NOMO-1 (cell line): ENCODE results near the gene E2F2.

ENCODE experiments used
- DNase-seq, 2 experiments: peaks; one replicate each; lab custom pipeline; 2025; ENCODE audit not compliant: unreplicated experiment in 2 of 2; lab: John Stamatoyannopoulos, UW

Gene E2F2, protein sequence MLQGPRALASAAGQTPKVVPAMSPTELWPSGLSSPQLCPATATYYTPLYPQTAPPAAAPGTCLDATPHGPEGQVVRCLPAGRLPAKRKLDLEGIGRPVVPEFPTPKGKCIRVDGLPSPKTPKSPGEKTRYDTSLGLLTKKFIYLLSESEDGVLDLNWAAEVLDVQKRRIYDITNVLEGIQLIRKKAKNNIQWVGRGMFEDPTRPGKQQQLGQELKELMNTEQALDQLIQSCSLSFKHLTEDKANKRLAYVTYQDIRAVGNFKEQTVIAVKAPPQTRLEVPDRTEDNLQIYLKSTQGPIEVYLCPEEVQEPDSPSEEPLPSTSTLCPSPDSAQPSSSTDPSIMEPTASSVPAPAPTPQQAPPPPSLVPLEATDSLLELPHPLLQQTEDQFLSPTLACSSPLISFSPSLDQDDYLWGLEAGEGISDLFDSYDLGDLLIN

DNA sequence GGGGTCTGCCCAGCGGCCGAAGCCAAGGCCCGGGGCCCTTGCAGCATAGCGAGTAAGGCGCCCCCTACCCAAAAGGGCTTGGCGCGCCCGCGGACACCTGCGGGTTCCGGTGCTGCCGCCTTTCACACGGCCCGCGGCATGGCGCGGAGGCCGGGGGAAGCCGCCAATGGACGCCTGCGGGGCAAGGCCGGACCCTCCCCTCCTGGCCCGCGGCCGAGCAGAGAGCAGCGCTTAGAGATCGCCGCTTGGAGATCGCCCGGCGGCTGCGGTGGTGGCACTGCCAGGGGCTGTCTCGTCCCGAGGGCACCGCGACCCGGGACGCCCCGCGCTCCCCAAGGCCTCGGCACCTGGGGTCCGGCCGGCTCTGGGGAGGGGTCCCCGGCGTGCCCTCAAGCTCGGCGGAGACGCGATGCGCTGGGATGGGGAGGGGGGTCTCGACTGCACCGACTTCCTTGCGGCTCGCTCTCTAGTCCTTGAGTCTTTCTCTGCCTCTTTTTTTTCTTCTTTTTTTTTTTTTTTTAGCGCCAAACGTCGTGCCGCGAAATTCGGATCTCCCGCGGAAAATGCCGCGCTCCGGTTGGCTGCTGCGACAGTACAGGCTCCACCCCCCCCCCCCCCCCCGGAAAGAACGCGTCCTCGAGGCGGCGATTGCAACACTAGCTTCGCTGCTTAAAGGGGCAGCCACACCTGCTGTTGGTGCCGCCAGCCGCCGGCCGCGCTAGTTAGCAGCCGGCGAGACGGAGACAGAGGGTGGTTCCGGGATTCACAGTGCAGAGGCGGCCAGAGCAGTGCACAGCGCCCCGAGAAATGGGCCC lies at the start of gene E2F2:
TSS of gene E2F2 (minus strand) at position 487 of the 815 bp plus-strand sequence. CDS start at position 47, 440 bp downstream.
- DNase-seq = peak; percentile 85 to 87

DNA sequence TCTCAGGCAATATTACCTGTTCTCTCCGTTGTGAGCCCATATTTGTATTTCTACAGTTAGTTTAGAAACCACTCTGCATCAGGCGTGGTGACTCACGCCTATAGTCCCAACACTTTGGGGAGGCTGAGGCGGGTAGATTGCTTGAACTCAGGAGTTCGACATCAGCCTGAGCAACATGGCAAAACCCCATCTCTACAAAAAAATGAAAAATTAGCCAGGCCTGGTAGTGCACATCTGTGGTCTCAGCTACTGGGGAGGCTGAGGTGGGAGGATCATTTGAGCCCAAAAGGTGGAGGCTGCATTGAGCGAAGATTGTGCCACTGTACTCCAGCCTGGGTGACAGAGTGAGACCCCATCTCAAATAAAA lies 47.9 kb upstream of the E2F2 start:
- no peak for DNase-seq

DNA sequence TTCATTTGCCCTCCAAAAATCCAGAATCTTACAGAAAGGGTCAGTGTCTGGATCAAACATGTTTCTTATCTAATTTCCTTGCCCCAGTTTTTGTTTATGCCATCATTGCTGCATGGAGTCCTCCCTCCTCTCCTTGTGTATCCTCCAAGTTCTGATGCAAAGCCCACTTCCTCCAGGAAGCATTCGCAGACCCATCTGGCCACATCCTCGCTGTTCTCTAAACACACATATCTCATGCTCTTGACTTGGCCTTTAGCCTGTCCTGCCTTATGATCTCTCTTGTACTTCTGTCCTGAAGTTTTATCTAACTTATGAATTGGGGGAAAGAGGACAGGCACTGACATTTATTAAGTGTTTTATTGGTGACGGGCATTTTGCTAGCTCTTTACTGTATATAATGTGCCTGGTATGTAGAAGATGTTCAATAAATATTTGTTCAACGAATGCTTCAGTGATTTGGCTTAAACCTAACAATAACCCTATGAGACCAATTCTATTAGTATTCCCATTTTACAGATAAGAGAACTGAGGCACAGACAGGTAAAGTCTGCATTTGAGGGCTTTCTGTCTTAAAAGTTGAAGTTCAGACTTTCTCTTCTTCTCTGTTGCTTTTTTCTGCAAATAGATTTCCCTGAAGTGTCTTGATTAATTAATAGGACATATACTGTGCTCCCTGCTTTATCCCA lies 47.4 kb upstream of the E2F2 start:
- DNase-seq = no peak

DNA sequence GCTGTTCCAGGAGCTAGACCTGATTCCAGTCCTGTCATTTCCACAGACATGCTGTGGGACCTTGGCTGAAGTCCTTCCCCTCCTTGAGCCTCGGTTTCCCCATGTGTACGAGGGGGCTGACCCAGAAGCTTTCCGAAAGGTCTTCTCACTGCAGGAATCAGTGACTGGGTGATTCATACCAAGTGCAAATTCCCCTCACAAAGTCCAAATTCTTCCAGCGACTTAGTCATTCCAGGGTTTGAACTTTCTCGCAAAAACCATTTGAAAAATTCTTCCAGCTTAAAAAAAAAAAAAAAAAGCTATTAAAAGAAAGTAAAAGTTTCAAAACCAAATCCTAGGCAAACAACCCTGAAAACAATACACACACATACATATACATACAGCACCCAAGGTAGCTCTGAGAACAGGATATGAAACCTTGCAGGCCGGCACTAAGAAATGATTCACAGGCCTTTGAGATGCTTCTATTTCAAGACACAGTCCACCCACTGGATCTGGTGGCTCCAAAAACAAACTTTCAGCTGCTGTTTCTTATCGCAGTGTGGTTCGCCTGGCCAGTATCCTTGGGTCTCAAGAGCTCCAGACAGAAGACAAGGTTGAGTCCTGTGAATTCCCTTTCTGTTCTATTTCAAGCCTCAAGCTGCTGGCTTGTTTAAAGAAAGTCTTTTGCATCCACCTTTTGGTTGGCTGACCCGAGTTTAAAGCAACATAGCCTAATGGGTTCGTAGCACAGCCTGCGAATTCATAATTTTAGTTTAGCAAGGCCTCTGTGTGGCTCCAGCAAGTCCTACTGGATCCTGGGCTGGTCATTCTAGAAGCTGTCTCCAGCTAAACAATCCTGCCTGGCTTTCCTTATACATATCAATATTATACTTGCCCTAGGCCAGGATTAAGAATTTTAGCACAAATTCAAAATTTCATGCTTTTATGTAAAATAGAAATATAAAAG lies 46.3 kb upstream of the E2F2 start:
- peak; percentile 61 to 83 for DNase-seq

DNA sequence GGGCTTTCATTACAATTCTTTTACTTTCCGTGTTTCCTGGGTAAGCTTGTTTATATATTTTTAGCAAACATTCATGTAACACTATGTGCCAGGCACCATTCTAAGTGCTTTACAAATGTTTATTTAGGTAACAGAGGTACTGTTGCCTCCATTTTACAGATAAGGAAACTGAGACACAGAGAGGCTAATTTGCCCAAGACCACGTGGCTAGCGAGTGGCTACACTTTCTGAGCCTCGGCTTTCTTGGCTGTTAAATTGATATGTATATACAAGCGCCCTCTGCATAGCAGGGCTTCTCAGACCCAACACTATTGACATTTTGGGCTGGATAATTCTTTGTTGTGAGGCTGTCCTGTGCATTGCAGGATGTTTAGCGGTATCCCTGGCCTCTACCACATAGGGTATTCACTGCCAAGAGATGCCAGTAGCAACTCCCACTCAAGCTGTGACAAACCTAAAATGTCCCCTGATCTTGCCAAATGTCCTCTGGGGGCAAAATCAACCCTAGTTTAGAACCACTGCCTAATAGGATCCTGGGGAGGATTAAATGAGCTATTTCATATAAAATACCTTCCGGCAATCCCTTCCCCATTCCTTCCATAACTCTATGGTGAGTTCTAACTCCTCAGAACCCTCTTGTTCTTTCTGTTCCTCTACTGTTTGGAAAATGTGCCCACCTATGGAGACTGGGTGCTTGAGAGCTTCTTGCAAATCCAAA lies 45.5 kb upstream of the E2F2 start:
- no peak for DNase-seq

DNA sequence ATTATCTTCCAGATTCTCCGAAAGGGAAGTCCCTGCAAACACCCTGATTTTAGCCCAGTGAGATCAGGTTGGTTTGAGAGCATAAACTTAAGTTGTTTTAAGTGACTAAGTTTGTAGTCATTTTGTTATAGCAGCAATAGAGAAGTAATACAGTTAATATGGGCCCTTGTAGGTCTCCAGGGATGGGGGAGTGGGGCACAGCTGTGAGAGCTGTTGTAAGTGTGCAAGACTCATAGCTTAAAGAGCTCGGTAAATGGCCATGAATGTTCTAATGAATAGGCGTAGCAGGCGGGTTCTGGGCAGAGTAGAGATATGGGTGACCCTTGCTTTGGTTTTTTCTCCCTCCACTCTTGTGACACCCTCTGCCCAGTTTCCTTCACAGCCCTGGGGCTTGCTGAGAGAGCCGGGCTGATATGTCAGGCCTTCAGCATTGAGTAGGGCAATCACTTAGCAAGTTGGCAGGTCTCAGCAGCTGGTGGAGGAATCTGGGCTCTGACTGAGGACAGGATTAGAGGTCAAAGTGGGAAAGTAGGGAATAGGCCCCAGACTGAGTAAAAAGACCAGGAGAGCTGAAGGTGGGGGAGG lies 44.3 kb upstream of the E2F2 start:
- no peak for DNase-seq

DNA sequence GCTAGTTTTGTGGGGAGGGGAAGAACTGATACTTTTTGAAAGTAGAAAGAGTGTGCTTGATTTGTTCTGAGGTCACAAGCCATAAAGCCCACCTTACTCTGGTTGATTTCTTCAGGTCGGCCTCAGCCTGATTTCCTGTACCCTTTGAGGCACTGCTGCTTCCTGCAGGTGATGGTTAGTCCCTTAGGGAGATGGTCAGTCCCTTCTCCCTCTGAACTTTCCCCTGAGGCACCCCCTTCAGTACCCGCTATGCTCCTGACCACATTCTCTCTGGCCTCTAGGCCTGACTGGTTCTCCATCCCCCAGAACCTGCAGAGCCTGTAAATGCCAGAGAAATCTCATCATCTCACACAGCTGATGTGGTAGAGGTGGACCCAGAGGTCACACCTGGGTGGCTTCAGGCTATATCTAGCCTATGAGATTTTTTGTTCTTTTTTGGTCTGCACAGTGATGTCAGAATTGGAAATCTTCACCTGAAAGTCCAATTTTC lies 43.3 kb upstream of the E2F2 start:
- no peak for DNase-seq

DNA sequence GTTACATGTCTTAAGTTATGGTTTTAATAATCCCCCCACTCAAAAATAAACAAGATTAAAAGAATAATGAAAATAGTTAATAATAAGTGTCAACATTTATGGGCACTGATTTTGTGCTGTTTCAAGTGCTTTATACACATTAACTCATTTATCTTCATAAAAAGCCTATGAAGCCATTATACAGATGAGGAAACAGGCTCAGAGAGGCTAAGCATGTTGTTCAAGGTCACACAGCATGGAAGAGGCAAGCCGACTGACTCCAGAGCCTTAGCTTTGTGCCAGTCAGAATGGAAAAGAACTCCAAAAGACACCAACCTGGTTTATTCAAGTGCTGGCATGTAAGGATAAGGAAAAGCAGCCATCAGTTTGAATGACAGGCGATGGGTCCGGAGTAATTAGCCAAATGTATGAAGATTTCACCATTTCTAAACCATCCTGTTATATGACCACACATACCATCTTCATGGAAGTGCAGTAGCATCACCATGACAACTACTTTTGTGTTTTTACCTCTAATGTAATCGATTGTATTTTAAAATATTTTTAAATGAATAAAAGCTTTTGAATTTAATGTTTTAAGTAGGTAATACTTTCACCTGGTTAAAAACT lies 42.6 kb upstream of the E2F2 start:
- DNase-seq = no peak

DNA sequence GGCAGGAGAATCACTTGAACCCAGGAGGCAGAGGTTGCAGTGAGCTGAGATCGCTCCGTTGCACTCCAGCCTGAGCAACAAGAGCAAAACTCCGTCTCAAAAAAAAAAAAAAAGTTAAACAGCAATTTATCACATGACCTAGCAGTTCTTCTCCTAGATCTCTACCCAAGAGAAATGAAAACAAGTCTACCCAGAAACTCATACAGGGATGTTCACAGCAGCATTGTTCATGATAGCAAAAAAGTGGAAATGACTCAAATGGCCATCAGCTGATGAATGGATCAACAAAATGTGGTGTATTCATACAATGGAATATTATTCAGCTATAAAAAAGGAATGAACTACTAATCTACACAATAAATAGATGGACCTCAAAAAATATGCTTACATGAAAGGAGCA lies 40.4 kb upstream of the E2F2 start:
- no peak for DNase-seq

DNA sequence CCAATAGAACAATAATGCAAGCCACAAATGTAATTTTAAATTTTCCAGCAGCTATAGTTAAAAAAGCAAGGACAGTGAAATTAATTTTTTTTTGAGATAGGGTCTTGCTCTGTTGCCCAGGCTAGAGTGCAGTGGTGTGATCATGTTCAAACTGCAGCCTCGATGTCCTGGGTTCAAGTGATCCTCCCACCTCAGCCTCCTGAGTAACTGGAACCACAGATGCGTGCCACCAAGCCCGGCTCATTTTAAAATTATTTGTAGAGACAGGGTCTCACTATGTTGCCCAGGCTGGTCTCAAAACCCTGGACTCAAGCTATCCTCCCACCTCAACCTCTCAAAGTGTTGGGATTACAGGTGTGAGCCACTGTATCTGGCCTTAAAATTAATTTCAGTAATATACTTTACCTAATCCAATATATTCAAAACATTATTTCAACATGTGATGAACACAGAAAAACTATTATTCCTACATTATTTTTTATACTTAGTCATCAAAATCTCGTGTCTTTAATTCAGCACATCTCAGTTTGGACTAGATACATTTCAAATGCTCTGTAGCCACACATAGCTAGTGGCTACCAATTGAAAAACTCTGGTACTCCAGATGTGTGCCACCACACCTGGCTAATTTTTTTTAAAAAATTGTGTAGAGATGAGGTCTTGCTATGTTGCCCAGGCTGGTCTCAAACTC lies 39.1 kb upstream of the E2F2 start:
- no peak for DNase-seq

DNA sequence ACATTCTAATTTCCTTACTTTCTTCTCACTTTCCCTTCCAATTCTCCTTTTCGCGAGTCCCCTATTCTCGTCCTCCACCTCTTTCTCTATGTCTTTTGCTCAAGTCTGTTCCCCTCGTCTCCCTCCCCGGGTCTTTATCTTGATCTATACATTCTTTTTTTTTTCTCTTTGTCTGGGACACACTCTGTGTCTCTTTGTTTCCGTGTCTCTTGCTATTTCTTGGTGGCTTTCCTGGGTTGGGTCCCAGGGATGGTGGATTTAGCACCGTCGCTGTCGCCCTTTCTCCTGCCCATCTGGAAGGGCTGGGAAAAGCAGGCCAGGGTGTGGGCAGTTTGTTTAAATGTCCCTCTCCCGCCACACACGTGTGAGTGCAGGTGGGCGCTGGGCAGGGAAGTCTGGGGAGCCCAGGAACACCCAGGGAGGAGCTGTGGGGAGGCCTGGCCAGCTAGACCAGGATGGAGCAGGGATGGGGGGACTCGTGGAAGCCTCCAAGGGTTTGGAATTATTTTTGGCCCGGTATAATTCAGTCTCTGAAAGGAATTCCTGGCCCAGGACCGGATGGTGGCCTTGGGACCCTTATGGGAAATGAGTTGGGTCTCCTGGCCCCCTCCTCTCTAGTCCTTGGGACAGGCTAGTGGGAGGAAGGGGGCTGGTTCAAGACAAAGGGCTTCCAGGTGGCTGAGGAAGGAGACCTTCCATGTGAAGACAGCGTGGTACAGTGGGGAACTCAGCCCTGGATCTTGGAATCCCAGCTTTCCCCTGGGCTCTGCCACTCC lies 37.8 kb upstream of the E2F2 start:
- DNase-seq = no peak

DNA sequence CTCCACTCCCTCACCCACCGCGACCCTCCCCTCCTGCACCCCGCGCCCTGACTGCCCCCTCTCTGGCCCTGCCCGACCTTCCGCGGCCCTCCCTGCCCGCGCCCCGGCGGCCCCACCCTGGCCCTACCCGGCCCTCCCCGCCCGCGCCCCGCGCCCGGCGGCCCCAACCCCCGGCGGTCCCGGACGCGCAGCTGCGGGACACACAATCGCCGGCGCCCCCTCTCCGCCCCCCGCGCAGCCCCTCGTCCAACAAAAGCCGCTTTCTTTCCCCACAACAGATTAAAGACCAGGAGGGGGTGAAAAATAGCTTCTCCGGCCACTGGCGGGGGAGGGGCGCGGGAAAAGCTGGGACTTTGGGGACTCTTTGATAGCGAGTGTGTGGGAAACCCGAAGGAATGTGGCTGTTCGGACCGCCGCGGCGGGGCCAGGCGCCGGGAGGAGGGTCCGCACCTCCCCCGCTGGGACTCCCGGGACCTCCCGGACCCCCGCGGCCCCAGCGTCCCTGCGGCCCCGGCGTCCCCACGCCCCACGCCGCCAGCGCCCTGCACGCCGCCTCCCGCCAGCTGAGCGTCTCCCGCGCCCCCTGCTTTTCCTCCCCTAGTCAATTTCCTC lies 37.1 kb upstream of the E2F2 start:
- no peak for DNase-seq

DNA sequence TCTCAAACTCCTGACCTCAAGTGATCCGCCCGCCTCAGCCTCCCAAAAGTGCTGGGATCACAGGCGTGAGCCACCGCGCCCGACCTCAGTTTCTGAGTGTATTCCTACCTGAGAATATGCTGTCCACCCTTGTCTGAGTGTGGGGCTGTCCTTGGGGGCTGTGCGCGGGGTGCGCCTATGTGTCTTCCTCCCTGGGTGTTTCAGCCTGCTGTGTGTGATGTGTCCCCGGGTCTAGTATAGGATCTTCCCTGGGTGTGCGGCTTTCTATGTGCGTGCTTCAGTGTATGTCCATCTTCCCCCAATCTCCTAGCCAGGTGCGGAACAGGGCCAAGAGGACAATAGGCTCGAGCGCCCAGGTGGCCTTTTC lies 36.6 kb upstream of the E2F2 start:
- DNase-seq = no peak

DNA sequence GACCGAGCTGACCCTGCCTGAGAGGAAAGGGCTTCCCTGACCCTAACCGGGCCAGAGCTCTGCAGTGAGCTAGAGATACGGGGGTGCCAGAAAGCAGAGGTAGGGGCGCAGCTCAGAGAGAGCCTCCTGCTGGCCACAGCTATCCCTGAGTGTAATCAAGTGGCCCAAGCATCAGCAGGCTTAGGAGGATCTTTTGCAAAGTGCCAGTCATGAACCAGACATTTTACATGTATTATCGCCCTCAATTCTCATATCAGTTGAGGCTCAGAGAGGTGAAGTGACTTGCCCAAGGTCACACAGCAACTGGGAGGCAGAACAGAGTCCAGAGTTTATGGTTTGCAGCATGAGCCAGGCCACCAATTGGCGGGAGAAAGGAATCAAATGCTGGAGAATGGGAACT lies 35.3 kb upstream of the E2F2 start:
- DNase-seq = no peak

DNA sequence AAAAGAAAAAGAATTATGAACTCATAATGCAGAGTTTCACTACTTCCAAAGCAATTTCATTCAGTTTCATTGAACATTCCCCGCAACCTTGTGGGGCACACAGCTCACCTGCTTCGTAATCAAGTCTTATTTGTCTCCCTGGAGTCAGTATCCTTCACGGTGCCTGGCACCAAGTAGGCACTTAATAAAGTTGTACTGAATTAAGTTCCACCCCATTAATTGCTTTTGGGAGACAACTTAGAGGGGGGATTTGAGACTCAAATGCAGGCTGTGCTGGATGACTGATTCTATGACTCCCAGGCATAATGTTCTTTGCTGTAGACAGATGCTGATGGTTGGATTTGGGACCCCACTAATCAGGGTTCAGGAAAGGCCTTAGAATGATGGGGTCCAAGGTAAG lies 34.7 kb upstream of the E2F2 start:
- DNase-seq = no peak

DNA sequence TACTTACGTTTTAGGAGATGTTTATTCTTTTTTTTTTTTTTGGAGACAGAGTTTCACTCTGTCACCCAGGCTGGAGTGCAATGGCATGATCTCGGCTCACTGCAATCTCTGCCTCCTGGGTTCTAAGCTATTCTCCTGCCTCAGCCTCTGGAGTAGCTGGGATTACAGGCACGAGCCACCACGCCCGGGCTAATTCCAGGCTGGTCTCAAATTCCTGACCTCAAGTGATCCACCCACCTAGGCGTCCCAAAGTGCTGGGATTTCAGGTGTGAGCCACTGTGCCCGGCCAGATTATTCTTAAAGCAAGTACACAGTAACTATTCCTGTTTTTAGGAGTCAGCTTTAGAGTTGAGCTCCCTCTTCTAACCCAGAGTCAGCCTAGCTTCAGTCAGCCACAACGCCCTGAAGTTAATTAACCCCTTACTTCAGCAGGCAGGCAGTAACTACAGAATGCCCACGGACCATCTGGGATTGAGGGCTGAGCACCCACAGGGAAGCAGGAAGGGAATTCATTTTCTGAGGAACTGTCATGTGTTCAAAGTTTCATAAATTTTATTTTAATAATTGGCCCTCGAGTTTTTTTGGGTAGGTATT lies 33.6 kb upstream of the E2F2 start:
- no peak for DNase-seq
